Panc1 (cell line): ENCODE data around the gene PTCHD4. TPM values are rescaled to one million over a fixed set of nuclear protein-coding genes. Genes with fewer than 3 reads are reported as not detected.

ENCODE experiments used
- ATAC-seq: fragments of 200-7000 bp; cut with Tn5 transposase; 2 replicates; pipeline ENCODE4 v1.9.1; 2020; ENCODE audit warnings: mild to moderate bottlenecking, moderate library complexity
- BruUV-seq: library from RNA; stranded (reverse); fragments of 400-500 nt; replicated peaks from 2 replicates; lab custom pipeline; 2021; lab: Mats Ljungman, UMichigan
- CTCF ChIA-PET: fragments of 300-600 bp; sonication (Branson Sonifier 250); formaldehyde crosslinking; loops from one replicate; lab custom pipeline; 2022; ENCODE audit warnings: antibody characterized with exemption; lab: Charles Lee
- POLR2A ChIA-PET: fragments of 300-600 bp; sonication (Branson Sonifier 250); formaldehyde crosslinking; loops from one replicate; lab custom pipeline; 2022; ENCODE audit warnings: antibody characterized with exemption; lab: Charles Lee
- DNase-seq: peaks from one replicate; pipeline ENCODE4 v3.0.0-alpha.2; 2010; ENCODE audit warnings: low read depth, low spot score
- H3K27ac ChIP-seq: 2 replicates; pipeline ENCODE4 v1.5.1; 2011; ENCODE audit warnings: mild to moderate bottlenecking, low read length, inconsistent platforms
- H3K27me3 ChIP-seq: fragments of 200-500 bp; sonication (Bioruptor generic); 2 replicates; pipeline ENCODE4 v1.6.0; 2014; ENCODE audit warnings: low read length, inconsistent platforms; ENCODE audit not compliant: control insufficient read depth, insufficient read depth
- H3K36me3 ChIP-seq: fragments of 200-500 bp; sonication (Bioruptor generic); 2 replicates; pipeline ENCODE4 v1.5.1; 2014; ENCODE audit warnings: inconsistent platforms, mild to moderate bottlenecking, low read length, moderate library complexity; ENCODE audit not compliant: control insufficient read depth, insufficient read depth
- H3K4me1 ChIP-seq: 2 replicates; pipeline ENCODE4 v1.5.1; 2011; ENCODE audit warnings: inconsistent platforms, mild to moderate bottlenecking, low read length, moderate library complexity; ENCODE audit not compliant: control insufficient read depth, insufficient read depth
- H3K4me3 ChIP-seq, 2 experiments: 2 replicates each; pipeline ENCODE4 v1.5.1; 2011 to 2012; ENCODE audit warnings: low read depth in 2 of 2, low read length in 2 of 2, mild to moderate bottlenecking in 2 of 2, inconsistent platforms in 1 of 2, moderate library complexity in 1 of 2
- H3K9me3 ChIP-seq: fragments of 200-500 bp; sonication (Bioruptor generic); 2 replicates; pipeline ENCODE4 v1.5.1; 2014; ENCODE audit warnings: low read depth, mild to moderate bottlenecking, inconsistent platforms, low read length, moderate library complexity; ENCODE audit not compliant: control insufficient read depth, insufficient read depth
- CTCF ChIP-seq: fragments of 450-650 bp; IDR thresholded peaks from 2 replicates; pipeline ENCODE4 v1.5.1; 2017; ENCODE audit warnings: mild to moderate bottlenecking
- POLR2AphosphoS5 ChIP-seq: IDR thresholded peaks from 2 replicates; pipeline ENCODE4 v1.6.1; 2012; ENCODE audit warnings: mild to moderate bottlenecking, low read depth, low read length, moderate library complexity
- REST ChIP-seq, 2 experiments: IDR thresholded peaks; 2 replicates each; pipeline ENCODE4 v1.6.1; 2011 to 2012; ENCODE audit warnings: low read depth in 2 of 2, control low read depth in 1 of 2, low read length in 1 of 2, mild to moderate bottlenecking in 1 of 2, moderate library complexity in 1 of 2; ENCODE audit not compliant: insufficient read depth in 1 of 2
- SIN3A ChIP-seq: IDR thresholded peaks from 2 replicates; pipeline ENCODE4 v1.6.1; 2012; ENCODE audit warnings: low read depth, mild to moderate bottlenecking, low read length, moderate library complexity, borderline replicate concordance; ENCODE audit not compliant: insufficient read depth
- TCF7L2 ChIP-seq: IDR thresholded peaks from 2 replicates; pipeline ENCODE4 v1.6.1; 2011; ENCODE audit warnings: mild to moderate bottlenecking, low read depth, low read length, inconsistent platforms
- in situ Hi-C: cut with HindIII; loops from 2 replicates; pipeline ENCODE4 v1.10.0; 2016; ENCODE audit warnings: low sequenced_read_pairs, low pct_unique_long_range_greater_than_20kb
- intact Hi-C: fragments of 100-400 bp; cut with micrococcal nuclease; formaldehyde crosslinking; loops from one replicate; pipeline ENCODE4 v1.10.0; 2022; ENCODE audit not compliant: unreplicated experiment
- total RNA-seq: library from RNA; stranded (reverse); gene quantifications from one replicate; pipeline ENCODE4 v1.2.1, GENCODE V29; 2021; ENCODE audit not compliant: unreplicated experiment

Gene PTCHD4
- total RNA-seq, 1 experiment from 2014 or later: not detected

GRCh38 chr6:48116699-48117645, 6.0 kb upstream of the PTCHD4 start:
- no TSS peak for BruUV-seq
- DNase-seq: no peak
- no peak for ATAC-seq
- intact Hi-C loops: no loop called here
- Histone ChIP-seq H3K9me3 (no peaks in the 10 kb centered on the region), H3K27ac (no peak overlapping the region), H3K4me3 (no peak overlapping the region), H3K36me3 (no peaks in the 10 kb centered on the region), H3K4me1 (no peaks in the 10 kb centered on the region), H3K27me3 (no peaks in the 10 kb centered on the region)
- in situ Hi-C loops: no loop called here
- POLR2A ChIA-PET: no interaction called here
- CTCF ChIA-PET: no interaction called here
- TF ChIP-seq CTCF (no peak), TCF7L2 (no peak), POLR2AphosphoS5 (no peak), REST (IDR thresholded peaks at IDR 0.05; ENCODE audit: insufficient read depth in 1 of 2, low read depth in 2 of 2, low read length in 1 of 2) (no peak), SIN3A (no peak)

- POLR2A ChIA-PET: no interaction called here
- Histone ChIP-seq H3K4me3 (no peak overlapping the region), H3K9me3 (no peaks in the 10 kb centered on the region), H3K27ac (no peak overlapping the region), H3K4me1 (no peaks in the 10 kb centered on the region), H3K27me3 (no peaks in the 10 kb centered on the region), H3K36me3 (no peaks in the 10 kb centered on the region)
- DNase-seq: no peak
- BruUV-seq: no TSS peak
- intact Hi-C loops (no loop called here), in situ Hi-C loops (no loop called here)
- TF ChIP-seq TCF7L2 (no peak), CTCF (no peak), POLR2AphosphoS5 (no peak), SIN3A (no peak), REST (IDR thresholded peaks at IDR 0.05; ENCODE audit: insufficient read depth in 1 of 2, low read depth in 2 of 2, low read length in 1 of 2) (no peak)
- ATAC-seq: no peak
- CTCF ChIA-PET: no interaction called here
These were observed 2.1 kb upstream of the PTCHD4 start for GRCh38 chr6:48113130-48113529.
